IPS-11a (cell line): ENCODE results near the gene HCN4.

Source experiments
- H3K4me3 ChIP-seq: one replicate; pipeline ENCODE4 v1.5.1; 2013; ENCODE audit warnings: low read depth, low read length, control low read depth

HCN4 gene

DNA sequence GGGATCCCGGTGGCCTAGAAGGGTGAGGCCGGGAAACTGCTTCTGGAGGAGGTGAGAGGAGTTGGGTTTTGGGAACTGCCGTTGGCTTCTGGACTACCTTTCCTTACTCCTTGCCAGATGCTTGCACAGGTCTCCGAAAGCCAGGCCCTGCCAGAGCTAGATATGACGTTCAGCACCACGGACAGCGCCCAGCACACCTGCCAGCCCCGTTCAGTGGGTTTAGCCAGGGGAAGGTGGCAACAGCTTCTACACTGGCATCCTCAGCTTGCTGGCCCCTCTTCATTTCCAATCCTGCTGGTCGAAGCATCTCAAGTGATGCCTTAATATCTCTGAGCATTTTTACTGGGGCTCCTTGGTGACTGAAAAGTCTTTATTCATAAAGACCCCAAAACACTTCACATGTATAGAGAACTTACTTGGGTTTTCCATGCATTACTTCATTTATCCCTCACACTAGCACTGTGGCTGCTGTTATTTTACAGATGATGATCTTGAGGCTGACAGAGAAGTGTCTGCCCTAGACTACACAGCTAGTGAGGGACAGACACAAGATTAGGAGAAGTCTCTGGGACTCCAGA, 21.9 kb downstream of the HCN4 start:
- H3K4me3 ChIP-seq, result no peak overlapping the region

DNA sequence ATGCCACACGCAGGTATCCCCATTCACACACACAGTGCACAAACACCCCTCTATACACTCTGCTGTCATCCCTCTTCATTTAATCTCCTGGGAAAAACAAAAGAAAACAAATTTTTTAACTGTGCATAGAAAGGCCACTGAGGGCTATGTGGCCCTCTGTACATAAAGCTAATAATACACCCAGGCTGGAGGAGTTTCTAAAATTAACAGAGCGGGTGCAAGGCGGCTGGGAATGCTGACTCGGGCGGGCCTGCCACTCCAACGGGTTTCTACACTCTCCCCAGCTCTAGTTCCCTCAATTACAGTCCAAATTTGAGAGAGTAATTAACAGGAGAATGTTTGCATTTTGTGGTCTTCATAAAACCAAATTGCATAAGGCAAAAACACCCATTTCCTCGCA, 23.1 kb downstream of the HCN4 start:
- no peak overlapping the region for H3K4me3 ChIP-seq

- no peak overlapping the region for H3K4me3 ChIP-seq
Measured at GRCh38 chr15:73344056-73344455, 24.7 kb downstream of the HCN4 start.

- no peak overlapping the region for H3K4me3 ChIP-seq
Measured at GRCh38 chr15:73341886-73342600, 26.7 kb downstream of the HCN4 start.

GRCh38 chr15:73340502-73341192, 28.1 kb downstream of the HCN4 start:
- no peak overlapping the region for H3K4me3 ChIP-seq

- no peak overlapping the region for H3K4me3 ChIP-seq
Measured at GRCh38 chr15:73338606-73339374, 30.0 kb downstream of the HCN4 start.

- no peak overlapping the region for H3K4me3 ChIP-seq
Measured at GRCh38 chr15:73338058-73338457, 30.7 kb downstream of the HCN4 start.

DNA sequence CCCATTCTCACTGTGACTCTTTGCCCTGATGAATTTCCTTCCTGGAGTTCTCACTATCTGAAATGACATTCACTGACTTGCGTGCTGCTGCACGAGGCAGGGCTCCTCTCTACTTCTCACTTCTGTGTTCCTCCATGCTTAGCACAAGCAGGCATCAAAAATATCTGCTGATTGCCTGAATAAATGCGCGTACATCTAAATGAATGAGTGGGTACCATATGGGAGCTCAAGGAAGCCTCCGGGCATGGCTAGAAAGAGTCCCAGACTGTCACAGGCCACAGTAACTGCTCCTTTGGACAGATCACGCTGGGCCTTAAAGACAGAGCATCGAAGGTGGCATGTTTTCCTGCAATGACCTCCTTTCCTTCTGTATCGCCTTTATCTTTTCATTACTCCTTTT, 31.6 kb downstream of the HCN4 start:
- H3K4me3 ChIP-seq, result no peak overlapping the region

GRCh38 chr15:73336756-73337155, 32.0 kb downstream of the HCN4 start:
- no peak overlapping the region for H3K4me3 ChIP-seq

- H3K4me3 ChIP-seq, result no peak overlapping the region
Measured at GRCh38 chr15:73335471-73335870, 33.3 kb downstream of the HCN4 start.

DNA sequence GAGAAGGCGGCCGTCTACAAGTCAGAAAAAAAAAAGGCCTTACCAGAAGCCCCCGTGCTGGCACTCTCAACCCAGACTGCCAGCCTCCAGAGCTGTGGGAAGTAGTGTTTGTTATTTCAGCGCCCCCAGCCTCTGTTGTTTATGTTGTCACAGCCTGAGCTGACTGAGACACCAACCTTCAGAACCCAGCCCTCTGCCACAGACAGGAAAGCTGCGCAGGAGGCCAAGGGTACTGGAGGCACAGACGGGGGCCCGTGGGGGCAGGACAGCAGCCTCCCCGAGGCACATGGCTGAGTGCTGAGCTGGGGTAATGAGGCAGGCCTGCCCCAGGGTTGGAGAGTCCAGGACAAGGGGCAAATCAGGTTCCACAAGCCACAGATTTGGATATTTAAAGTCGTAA, 33.7 kb downstream of the HCN4 start:
- H3K4me3 ChIP-seq, result no peak overlapping the region

GRCh38 chr15:73334086-73334485, 34.7 kb downstream of the HCN4 start:
- H3K4me3 ChIP-seq, result no peak overlapping the region

DNA sequence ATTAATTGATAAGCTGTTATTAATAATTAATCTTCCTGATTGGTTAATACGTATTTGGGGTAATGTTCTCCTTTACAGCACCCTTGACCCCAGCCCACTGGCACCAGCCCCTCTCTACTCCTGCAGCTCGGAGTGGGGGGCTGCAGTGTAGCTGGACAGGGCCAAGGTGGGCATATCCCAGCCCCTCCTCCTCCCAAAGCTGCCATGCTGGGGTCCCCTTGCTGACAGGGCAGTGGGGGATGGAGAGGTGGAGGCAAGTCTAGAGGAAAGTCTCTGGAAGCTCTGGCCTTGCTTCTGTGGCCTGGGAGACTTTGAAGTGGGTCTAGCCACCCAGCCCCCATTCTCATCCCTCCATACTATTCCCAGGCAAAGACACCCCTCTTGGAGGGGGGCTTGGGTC, 35.8 kb downstream of the HCN4 start:
- H3K4me3 ChIP-seq, result no peak overlapping the region

GRCh38 chr15:73331991-73332925, 36.5 kb downstream of the HCN4 start:
- no peak overlapping the region for H3K4me3 ChIP-seq

- H3K4me3 ChIP-seq, result no peak overlapping the region
Measured at GRCh38 chr15:73331501-73331900, 37.3 kb downstream of the HCN4 start.

- H3K4me3 ChIP-seq, result no peak overlapping the region
Measured at GRCh38 chr15:73330206-73331051, 38.3 kb downstream of the HCN4 start.

DNA sequence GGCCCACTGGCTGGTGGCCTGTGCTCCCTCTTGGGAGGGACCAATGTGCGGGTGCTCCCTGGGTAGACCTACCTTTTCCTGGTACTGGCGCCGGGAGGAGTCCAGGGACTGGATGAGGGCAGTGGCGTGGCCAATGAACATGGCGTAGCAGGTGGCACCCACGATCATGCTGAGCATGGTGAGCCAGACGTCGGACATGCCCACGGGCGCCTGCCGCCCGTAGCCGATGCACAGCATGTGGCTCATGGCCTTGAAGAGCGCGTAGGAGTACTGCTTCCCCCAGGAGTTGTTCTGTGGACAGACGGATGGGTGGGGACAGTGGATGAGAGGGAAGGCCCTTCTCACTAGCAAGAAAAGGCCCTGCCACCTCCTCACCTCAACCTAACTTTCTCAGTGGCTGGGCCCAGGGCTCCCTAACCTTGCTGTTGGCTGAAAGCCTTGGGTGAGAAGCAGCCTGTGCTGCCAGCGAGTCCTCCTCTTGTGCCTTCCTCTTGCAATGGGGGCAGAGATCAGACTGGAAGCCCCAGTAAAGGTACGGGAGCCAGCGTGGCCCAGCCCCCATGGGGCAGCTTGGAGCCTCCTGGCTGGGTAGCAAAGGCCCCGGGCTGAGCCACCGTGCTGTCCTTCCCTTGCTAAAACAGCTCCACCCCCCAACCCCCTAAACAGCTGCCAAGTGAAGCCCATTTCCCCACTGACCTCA, 39.1 kb downstream of the HCN4 start:
- no peak overlapping the region for H3K4me3 ChIP-seq

- H3K4me3 ChIP-seq, result no peak overlapping the region
Measured at GRCh38 chr15:73328981-73329380, 39.8 kb downstream of the HCN4 start.
